Mammary epithelial cell (primary cell): ENCODE data around the gene POLR3E.

Source experiments
- EZH2 ChIP-seq: IDR thresholded peaks from 2 replicates; pipeline ENCODE4 v1.6.1; 2012; ENCODE audit warnings: low read length, inconsistent platforms, borderline replicate concordance
- TF ChIP-seq, protein P1 (sequence below), 2 donors: IDR thresholded peaks in 1 of 2; conservative IDR thresholded peaks in 1 of 2; 2 replicates each; pipeline ENCODE4 v1.5.1; 2011 to 2012; ENCODE audit warnings: inconsistent platforms in 2 of 2, low read length in 2 of 2, mild to moderate bottlenecking in 2 of 2, control low read depth in 1 of 2, low read depth in 1 of 2; ENCODE audit not compliant: insufficient read depth in 1 of 2; ENCODE audit errors: extremely low read depth in 1 of 2

DNA sequence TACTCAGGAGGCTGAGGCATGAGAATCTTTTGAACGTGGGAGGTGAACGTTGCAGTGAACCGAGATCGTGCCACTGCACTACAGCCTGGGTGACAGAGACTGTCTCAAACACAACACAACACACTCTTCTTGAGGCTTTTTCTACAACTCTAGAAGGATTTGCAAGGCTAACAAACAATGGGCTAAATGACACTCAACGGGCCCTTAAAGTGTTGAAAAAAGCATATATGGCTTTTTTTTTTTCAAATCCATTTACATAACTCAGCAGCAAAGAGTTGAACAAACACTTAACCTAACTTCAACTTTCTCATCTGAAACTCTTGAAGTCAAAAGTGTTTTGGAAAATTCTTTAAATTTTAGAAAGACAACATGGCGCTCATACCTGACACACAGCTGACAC is 54.9 kb downstream of the POLR3E start:
- TF ChIP-seq, protein P1, sequence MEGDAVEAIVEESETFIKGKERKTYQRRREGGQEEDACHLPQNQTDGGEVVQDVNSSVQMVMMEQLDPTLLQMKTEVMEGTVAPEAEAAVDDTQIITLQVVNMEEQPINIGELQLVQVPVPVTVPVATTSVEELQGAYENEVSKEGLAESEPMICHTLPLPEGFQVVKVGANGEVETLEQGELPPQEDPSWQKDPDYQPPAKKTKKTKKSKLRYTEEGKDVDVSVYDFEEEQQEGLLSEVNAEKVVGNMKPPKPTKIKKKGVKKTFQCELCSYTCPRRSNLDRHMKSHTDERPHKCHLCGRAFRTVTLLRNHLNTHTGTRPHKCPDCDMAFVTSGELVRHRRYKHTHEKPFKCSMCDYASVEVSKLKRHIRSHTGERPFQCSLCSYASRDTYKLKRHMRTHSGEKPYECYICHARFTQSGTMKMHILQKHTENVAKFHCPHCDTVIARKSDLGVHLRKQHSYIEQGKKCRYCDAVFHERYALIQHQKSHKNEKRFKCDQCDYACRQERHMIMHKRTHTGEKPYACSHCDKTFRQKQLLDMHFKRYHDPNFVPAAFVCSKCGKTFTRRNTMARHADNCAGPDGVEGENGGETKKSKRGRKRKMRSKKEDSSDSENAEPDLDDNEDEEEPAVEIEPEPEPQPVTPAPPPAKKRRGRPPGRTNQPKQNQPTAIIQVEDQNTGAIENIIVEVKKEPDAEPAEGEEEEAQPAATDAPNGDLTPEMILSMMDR (conservative IDR thresholded peaks at IDR 0.05 in 1 of 2, IDR thresholded peaks at IDR 0.05 in 1 of 2; ENCODE audit: extremely low read depth in 1 of 2, insufficient read depth in 1 of 2, low read depth in 1 of 2, low read length in 2 of 2) = no peak
- TF ChIP-seq EZH2 = no peak
